8988T (cell line): ENCODE data around the gene APOBEC4.

ENCODE experiments used
- DNase-seq: peaks from one replicate; pipeline ENCODE4 v3.0.0; 2011

The APOBEC4 gene

DNA sequence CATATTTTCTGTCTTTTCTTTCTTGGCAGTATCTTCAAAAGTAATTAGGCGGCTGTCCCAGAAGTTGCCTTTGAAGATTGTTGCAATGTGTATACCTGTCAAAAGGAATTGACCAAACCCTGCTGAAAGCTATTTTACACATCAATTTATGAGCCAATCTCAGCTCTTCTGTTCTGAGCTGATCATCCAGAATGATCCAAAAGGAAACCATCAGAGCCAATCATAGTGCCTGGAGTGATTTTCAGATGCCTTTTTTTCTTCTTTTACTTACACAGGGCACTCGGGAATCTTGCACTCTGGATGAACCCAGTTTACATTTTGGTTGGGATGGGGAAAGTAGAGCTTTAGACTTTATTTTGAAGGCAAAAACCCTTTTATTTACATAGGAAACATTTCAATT, 21.8 kb upstream of the APOBEC4 start:
- no peak for DNase-seq

DNA sequence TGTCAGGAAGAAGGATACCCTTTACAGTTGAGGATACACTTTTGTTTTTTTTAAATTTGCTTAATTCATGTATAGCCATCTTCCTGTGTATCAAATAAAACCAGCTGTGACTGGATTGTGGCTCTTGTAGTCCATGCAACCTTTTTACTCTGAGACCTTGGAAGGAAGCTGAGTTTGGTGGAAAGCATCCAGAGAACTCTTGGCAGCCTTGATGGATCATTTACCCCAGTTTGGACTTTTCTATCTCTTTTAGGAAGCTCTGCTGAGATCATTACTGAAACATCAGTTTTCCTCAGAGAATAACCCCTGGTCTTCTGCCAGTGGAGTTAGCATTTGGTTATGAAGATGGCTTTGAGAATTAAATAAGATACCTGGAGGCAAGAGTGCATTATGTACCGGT, 21.2 kb upstream of the APOBEC4 start:
- no peak for DNase-seq

DNA sequence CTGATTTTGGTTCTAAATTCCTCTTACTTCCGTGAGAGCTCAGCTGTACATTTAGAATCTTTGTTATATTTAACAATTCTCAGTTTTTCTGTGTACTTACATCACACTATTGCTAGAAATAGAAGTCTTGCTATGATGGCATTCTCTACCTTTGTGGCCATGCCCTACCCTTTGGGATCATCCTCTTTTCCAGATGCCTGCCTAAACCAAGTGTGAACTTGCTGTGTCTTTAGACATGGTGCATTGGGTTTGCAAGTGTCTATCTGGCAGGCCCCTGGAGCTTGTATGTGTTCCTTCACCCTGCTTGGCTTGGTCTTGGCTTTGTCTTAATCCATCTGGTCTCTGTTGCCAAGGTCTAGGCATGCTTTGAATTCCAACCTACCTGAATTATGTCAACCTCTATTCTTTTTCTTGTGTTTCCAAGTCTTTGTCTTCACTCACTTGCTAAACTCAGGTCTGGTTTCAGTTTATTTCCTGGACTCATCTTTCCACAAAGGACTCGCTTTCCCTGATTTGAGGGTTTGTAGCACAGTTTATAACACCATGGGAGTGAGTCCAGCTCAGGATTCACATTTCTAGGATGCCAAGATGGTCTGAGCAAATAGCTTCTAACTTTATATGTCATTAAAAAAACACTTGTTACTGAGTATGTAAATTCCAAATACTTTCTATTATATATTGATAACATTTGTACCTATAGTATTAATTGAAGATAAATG, 20.6 kb upstream of the APOBEC4 start:
- no peak for DNase-seq

DNA sequence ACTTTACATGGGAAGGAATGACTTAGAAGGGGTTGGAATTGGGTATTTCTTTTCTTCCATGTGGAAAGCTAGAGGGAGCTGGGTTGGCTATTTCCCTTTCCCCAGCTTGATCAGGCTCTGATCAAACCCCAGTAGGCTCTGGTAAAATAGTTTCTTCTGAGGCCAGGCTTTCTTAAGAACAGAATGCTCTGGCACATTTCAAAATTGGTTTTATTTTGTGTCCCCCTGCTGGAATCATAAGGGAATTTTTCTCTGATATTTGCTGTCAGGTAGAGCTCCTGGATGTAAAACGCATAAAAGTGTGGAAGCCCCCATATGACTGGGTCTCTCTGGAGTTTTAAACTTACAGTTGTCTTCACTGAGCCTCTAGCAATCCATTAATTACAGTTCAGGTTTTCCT, 17.1 kb upstream of the APOBEC4 start:
- no peak for DNase-seq

DNA sequence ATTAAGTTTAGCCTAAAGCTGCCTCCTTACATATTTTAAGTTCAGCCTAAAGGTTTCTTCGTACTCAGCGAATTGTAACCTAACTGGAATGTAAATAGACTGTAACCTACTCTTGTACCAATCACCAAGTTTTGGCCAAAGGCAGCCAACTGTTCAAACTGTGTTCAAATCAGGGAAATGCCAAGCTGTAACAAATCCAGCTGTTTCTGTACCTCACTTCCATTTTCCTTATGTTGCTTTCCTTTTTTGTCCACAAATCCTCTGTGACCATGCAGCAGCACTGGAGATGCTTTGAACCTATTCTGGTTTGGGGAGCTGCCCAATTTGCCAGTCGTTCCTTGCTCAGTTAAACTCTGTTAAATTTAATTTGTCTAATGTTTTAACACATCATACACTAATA, 3.2 kb upstream of the APOBEC4 start:
- DNase-seq, result no peak

DNA sequence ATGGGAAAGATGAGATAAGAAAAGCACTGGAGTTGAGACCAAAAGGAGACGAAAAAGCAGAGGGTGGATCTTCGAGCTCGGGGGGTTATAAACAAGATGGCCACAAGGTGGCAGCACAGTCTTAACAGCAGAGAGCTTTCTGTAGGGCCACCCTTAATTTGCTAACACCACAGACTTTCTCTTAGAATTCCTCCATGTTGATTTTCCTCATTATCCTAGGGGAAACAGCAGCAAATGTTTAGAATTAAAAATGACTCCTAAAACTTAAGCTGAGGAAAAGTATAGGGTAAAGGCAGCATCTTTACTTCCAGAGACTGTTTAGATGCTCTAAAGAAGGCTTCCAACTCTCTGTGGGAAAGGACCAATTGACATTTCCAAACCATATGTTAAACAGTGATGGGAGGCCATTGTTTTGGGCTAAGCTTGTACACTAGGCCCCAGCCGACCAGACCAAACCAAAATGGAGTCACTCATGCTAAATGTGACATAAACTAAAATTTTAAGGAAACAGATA, 2.5 kb upstream of the APOBEC4 start:
- DNase-seq, result peak; percentile 10

DNA sequence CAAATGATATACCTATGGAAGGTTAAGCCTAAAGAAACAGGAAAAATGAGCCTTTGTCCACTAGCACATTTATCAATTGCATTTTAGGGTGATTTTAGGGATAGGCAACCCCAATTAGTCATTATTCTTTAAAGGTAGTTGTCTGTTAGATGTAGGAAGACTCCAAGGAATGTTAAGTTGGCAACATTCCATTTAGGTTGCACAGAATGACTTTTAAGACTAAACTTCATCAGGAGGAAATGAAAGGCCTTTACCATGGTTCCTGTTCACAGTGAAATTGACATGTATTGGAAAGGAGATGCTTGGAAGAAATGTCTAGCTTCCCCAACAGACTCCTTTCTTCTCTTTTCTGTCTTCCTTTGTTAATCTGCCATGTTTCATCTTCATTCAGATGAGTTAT, 1.6 kb upstream of the APOBEC4 start:
- no peak for DNase-seq

DNA sequence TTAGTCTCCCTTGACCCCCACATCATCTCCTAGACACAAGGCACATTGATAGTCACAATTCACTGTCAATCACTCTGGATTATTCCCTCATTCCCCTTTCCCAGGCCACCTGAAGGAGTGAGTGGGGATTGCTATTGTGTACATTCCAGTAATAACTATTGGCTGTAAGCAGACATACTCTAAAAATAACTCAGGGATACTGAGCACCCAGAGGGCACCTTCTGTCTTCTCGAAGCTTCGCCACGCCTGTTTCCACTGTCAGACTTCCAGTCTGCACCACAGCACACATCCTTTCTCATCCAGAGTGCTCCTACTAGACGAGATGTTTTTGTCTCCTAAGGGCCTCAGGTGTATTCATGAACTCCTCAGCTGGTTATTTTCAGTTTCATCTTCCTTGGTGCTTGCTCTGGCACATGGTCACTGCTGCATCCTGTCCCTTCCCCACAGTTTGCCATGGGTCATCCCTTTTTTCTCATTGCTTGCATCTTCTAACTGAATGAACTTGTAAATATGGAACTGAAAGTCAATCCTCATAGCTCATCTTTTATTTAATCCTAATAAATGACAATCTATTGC, 848 bp upstream of the APOBEC4 start:
- no peak for DNase-seq

DNA sequence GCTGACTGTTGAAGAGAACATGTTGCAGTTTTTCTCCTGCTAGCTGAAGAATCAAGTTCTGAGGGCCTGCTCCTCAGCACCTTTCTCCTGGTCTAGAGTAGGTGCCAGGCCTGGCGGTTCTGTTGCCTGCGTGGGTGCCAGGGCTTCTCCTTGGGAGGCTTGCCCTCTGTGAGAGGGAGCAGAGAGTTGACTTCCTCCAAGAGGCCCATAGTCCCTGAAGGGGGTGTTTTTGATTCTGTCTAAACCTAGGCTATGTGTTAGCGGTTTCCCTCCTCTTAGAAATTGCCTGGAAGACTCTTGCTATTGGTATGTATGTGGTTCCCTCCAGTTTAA, 312 bp upstream of the APOBEC4 start:
- DNase-seq, result no peak

DNA sequence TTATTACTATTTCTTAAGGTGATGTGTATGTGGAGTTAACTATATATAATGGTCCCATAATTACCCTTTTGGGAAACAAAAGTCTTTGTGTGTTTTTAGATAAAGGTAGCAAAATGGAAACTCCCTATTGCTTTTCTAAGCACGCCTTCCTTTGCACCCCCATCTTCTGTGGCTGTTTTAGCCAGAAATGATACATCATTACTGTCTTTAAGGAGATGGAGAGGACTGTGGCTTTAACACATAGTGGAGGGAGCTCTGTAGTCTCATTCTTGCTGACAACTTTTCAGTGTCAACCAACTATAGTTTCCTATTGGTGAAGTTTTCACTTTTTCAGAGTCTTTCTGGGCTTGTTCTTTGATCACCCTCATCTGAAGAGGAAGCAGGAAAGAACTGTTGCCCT, 1.0 kb downstream of the APOBEC4 start:
- no peak for DNase-seq

DNA sequence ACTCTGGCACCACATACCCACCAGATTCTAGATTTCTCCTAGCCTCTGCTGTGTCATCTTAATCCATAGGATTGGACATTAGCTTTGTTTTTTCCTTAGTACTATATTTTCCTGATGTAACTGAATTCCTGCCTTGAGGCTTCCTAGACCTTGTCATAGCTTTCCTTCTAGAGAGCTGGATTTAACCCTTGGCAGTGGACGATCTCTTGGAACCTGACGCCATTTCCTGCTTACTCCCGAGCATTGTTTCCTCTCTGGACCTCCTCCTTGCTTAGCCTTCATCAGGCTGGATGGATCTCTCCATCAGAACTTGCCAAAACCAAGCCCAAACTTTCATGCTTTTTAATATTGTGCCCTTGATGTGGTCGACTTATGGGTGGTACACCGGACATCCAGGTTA, 1.5 kb downstream of the APOBEC4 start:
- DNase-seq, result no peak

DNA sequence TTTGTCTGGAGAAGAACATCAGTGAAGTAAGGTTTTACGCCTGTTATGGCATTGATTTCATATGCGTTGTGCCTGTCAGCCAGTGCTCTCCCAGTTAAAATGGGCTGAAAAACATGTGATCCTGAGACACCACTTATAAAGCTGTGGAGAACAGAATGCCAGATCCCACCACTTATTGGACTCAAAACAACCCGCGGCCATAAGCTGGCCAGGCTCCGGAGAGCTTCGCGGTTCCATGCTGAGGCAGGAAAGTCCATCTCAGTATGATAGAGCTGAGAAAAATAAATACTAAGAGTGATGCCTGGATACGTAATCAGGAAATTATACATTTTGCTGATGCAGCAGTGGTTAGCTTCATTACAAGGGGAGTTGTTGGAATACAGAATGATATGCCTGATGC, 5.1 kb downstream of the APOBEC4 start:
- DNase-seq, result no peak

DNA sequence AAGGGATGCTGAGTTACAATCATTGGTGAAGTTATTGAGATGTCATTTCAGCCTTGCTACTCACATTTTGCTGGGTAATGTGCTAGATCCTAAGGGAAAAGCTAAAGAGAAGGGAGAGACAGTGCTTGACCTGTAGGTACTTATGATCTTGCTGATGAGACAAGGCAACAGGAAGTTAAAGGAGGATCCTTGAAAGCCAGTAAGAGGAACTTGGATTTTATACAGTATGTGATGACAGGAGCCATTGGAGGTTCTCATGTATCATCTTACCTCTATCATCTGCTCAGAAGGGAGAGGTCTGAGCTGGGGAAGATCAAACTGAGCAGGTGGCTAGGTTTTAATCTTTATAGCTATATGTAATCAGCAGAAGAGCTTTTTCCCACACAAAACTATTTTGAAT, 6.3 kb downstream of the APOBEC4 start:
- DNase-seq, result no peak

DNA sequence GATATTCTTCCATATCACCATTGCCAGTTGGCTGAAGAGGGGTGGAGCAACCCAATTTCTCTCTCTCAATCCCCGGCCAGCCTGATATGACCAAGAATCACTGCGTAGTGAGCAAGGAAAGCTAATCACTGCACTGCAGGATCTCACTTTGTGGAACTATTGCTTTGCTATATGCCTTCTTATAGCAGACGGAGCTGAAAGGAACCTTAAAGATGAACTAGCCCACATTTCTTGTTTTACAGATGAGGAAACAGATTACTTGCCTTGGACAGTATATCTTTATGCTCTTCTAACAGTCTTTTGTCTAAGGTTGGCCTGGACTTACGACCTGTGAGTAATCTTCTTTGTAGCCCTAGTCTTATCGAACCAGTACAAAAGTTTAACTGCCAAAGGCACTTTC, 7.6 kb downstream of the APOBEC4 start:
- no peak for DNase-seq

DNA sequence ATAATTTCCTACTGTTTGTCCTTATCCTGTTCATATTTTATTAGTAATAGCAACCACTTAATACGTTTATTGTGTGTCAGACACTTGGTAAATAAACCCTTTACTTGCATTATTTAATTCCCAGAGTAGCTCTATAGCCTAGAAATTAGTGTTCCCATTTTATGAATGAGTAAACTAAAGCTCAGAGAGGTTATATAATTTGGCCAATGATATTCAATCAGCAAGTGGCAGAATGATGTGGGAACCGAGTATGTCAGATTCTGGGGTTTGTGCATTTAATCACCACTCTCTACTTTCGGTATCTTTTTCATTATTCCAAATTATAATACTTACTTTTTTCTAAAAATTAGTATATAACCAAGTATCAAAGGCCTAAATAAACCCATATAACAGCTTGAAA, 10.9 kb downstream of the APOBEC4 start:
- no peak for DNase-seq

DNA sequence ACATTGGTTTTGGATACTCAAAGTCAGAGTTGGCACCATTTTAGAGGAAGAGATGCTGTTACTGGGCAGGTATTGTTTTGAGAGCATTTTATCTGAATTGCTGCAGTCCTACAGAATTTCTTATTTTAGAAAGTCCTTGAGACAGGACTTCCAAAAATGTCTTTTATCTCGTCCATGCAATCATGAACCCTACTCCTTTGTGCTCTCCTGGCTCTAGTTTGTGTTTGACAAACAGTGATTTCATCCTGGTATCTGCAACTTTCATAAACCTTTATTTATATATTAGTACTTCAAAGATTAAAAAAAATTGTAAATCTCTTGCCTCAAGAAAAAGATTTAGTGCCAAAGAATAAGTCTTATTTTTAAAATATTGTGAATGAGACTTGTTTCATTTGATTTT, 12.9 kb downstream of the APOBEC4 start:
- no peak for DNase-seq

DNA sequence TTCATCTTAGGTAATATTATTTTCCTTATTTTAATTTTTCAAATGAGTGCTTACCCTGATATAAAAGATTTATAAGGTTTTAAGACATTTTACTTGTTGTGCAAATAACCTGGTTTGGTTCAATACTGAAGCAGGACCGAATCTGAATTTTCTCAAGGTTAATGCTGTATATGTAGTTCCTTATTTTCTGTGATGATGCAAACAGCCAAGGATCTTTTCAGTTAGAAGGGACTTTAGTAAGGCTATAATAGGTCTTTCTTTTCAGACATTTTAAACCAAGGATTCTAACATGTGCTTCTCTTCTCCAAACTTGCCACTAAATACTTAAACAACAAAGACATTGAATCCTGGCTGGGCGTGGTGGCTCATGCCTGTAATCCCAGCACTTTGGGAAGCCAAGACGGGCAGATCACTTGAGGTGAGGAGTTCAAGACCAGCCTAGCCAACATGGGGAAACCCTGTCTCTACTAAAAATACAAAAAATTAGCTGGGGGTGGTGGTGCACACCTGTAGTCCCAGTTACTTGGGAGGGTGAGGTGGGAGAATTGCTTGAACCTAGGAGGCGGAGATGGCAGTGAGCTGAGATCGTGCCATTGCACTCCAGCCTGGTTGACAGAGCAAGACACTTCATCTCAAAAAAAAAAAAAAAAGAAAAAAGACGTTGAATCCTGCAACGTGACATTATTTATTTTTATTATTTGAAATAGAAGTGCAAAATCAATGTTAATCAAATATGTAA, 14.3 kb downstream of the APOBEC4 start:
- no peak for DNase-seq

DNA sequence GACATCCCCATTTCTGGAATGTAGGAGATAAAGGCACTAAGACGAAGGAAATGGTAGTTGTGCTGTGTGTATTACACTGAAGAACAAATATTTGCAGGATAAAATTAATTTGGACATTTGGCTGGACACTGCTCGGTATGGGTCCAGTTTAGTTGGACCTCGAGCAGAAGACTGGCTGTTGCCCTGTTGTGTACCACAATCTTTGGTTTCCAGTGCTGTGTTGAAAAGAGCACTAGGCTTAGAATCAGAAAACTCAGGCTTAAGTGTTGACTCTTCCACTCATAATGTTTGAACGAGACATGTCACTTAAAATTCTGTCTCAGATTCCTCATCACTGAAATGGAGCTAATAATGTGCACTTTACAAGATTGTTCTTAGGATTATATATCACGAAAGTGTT, 16.3 kb downstream of the APOBEC4 start:
- DNase-seq, result no peak

DNA sequence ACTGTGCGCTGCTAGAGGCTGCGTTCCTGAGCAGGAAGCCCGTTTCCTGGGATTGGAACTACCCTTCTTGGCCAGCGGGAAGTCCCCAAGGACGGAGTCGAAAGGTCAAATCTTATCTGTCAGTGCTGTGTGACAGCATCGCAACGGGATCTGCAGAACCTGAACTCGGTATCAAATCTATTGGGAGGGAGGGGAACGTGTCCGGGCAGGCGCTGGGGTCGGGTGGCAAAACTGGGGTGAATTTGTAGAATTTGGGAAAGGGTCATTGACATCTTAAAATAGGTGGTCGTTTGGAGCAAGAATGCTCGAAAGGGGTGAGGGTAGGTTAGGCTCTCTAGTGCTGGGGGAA, 16.8 kb downstream of the APOBEC4 start:
- DNase-seq, result no peak

DNA sequence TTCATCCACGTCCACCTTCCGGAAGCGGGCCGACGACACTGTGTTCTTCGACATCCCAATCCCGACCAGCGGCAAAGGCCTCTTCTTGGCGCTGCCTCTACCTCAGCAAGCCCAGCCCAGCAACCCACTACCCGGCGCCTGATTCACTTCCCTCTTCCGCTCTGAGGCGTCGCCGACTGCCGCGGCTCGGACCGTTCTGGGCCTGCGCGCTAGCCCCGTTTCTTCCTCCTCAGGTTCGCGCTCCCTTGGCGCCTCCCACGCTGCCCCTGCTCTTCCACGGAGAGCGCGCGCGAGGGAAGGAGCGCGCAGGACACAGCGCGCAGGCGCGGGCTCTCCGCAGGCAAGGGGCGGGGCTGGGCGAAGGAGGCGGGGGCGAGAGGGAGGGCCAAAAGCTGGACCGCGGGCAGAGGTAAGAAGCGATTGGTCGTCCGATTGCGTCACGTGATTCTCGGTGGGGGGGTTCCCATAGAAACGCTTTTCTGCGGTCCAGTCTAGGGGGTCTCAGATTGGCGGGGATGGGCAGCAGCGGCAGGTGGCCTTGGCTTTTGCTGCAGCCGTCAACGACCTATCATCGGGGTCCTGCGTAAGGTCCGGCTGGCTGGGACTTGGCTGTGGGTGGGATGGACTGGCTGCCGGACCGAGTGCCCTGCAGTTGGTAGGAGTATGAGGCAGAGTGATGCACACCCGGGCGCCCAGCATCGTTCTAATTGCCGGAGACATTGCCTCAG, 17.3 kb downstream of the APOBEC4 start, which contains the start of gene ARPC5:
ARPC5 (minus strand) TSS at position 178 of the 728 bp plus-strand sequence; CDS start at position 54, 124 bp downstream.
- peak; percentile 59 for DNase-seq

DNA sequence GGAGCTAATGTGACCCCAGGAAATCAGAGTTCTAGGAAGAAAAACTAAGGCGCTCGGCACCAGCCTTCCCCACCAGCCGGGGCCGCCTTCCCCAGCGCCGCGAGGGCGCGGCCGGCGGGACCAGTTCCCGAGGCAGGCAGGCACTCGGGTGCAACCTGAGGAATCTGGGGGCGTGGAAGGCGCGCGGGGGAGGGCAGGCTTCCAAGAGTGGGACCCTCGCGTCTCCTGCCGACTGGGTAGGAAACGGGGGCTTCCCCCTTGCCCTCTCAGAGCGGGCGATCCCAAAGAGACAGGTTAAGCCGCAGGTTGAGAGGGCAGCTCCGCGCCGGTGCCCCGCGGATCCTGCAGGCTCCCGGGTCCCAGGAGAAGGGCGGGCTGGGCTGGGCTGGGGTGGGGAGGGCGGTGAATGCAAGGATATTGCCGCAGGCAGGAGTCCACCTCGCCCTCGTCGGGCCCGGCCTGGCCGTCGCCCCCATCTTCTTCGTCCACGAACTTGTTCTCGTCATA, 18.0 kb downstream of the APOBEC4 start:
- DNase-seq, result no peak

DNA sequence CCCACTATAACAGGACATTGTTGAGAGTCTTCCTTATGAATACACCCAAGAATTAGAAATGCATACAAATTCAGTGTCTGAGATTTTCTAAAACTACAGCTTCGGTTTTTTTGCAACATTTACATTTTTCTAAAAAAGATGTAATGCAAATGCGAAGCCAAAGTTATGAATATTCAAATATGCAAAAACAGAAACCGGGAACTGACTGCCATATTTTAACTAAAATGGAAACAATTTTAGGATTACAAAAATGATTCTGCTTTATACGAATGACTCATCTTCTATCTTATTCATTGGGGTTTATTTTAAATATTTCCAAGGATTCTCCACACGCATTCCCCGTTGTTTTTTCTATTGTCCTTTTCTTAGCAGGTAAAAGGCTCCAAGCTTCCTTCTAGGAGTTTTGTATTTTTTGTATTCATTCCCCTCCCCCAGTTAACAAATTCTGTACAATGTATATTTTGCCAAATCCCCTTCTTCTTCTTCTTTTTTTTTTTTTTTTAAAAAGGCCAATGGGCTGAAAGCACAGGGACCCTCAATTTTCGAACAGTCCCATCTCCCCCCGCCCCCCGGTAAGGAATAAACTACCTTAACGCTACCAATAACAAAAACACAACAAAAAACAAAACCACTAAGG, 18.6 kb downstream of the APOBEC4 start:
- DNase-seq, result no peak
